ENCODE measurements around the gene TUBB.

GRCh38 chr6:30687659-30688431, 32.3 kb upstream of the TUBB start:
- TF ChIP-seq, protein P1, sequence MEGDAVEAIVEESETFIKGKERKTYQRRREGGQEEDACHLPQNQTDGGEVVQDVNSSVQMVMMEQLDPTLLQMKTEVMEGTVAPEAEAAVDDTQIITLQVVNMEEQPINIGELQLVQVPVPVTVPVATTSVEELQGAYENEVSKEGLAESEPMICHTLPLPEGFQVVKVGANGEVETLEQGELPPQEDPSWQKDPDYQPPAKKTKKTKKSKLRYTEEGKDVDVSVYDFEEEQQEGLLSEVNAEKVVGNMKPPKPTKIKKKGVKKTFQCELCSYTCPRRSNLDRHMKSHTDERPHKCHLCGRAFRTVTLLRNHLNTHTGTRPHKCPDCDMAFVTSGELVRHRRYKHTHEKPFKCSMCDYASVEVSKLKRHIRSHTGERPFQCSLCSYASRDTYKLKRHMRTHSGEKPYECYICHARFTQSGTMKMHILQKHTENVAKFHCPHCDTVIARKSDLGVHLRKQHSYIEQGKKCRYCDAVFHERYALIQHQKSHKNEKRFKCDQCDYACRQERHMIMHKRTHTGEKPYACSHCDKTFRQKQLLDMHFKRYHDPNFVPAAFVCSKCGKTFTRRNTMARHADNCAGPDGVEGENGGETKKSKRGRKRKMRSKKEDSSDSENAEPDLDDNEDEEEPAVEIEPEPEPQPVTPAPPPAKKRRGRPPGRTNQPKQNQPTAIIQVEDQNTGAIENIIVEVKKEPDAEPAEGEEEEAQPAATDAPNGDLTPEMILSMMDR (IDR thresholded peaks at IDR 0.05), result peak in 3 of 4 donors; percentile 6 to 23 (median 13)
- TF ChIP-seq POLR2A (IDR thresholded peaks at IDR 0.05), result no peak

Data from right lobe of liver (tissue), 4 donors.